ENCODE measurements around the gene TNFRSF13B. TPM values are rescaled to one million over a fixed set of nuclear protein-coding genes. Genes with fewer than 3 reads are reported as not detected.

Gene TNFRSF13B
- total RNA-seq, 4 donors from 2014 or later = 0.66 TPM; not detected in 3

DNA sequence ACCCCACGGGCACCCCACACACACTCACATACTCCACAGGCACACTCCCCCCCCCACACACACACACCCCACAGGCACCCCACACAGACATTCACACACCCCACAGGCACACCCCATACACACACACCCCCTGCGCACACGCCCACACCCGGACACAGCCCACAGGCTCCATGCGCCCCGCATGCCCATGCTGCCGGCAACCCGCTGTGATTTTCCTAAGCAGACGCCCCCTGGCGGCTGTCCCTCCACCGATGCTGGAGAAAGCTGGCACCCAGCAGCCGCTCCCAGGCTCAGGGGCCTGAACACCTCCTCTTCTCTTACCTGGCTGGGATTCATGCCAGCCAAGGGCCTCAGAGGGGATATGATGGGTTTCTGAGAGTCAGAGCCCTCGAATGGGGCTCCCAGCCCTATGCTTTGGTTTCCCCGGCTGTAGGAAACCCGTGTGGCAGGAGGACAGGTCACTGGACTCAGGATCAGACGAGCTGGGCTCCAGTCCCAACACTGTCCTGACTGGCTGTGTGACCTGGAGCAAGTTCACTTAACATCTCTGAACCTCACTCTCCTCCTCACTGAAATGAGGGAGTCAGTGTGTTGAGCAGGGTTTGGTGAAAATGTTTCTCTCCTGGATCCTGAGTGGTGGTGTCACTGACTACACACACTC is 19.6 kb upstream of the TNFRSF13B start:
- Histone ChIP-seq H3K4me3 (no peak overlapping the region), H3K9me3 (no peaks in the 10 kb centered on the region), H3K4me1 (peaks cover 0 to 14% (median 10%) of the 10 kb centered on the region in 4 donors), H3K27ac (replicated peaks in 1 of 4) (no peak overlapping the region), H3K36me3 (no peaks in the 10 kb centered on the region), H3K27me3 (no peaks in the 10 kb centered on the region)
- TF ChIP-seq CTCF (IDR thresholded peaks at IDR 0.05) = peak; percentile 55 to 81 (median 65)
- TF ChIP-seq POLR2A (IDR thresholded peaks at IDR 0.05; ENCODE audit: low read depth) = no peak
- WGBS = 15% methylated on average over 12 of the region's 16 CpGs
- intact Hi-C loops (cut with DNase I) = loop anchor here (2.0 kb wide), 1 partner anchor 453 kb away; no protein-coding TSS in a partner anchor
- DNase-seq (ENCODE audit: extremely low spot score) = no peak

DNA sequence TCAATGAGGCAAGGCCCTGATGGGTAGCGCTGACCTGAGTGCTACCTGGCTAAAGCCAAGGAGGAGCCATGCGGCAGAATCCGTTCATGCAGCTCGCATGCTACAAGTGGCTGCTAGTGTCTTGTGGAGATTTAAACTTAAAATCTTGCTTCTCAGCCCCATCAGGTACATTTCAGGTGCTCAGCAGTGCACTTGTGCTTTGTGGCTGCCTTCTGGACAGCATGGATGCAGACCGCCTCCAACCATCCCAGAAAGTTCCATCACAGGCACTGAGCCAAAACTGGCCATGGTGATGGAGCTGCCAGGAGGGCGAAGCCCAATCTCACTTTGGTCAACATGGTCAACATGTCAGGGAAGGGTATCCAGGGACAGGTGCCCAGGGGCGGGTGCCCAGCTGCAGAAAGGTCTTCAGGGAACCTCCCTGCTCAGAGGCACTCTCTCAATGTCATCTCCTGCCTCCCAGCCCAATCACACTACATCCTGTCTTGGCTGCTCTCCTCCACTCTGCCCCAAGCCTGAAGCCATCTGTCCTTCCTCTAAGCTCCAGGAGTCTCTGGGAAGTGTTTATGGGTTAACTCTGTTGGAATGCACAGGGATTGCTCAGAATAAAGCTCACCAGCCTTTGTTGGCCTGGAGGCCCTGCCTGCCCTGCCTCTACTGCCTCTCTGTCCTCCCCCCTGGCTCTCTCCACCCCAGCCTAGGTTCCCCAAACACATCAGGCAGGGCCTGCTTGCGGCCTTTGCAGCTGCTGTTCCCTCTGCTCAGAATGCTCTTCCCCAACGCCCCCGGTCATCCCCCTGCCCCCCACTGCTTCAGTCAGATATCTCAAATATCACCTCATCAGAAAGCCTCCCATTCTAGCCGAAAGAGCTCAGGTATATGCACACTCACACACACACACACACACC is 18.3 kb upstream of the TNFRSF13B start:
- no peak overlapping the region for H3K4me3 ChIP-seq
- no peaks in the 10 kb centered on the region for H3K9me3 ChIP-seq
- H3K27ac ChIP-seq (replicated peaks in 1 of 4) = no peak overlapping the region
- intact Hi-C loops (cut with DNase I) = loop anchor here (2.0 kb wide), 1 partner anchor 451 kb away; no protein-coding TSS in a partner anchor
- peaks cover 0 to 14% (median 10%) of the 10 kb centered on the region in 4 donors for H3K4me1 ChIP-seq
- WGBS = 89% methylated on average over 11 of the region's 11 CpGs
- TF ChIP-seq CTCF (IDR thresholded peaks at IDR 0.05) = no peak
- TF ChIP-seq POLR2A (IDR thresholded peaks at IDR 0.05; ENCODE audit: low read depth) = no peak
- TF ChIP-seq POLR2AphosphoS5 (IDR thresholded peaks at IDR 0.05) = no peak
- TF ChIP-seq EP300 (IDR thresholded peaks at IDR 0.05) = no peak
- no peak for DNase-seq (ENCODE audit: extremely low spot score)
- no peaks in the 10 kb centered on the region for H3K27me3 ChIP-seq
- no peaks in the 10 kb centered on the region for H3K36me3 ChIP-seq

GRCh38 chr17:16989230-16989952 is 17.5 kb upstream of the TNFRSF13B start:
- Histone ChIP-seq H3K27me3 (no peaks in the 10 kb centered on the region), H3K9me3 (no peaks in the 10 kb centered on the region), H3K4me1 (peaks cover 0 to 14% (median 10%) of the 10 kb centered on the region in 4 donors), H3K36me3 (no peaks in the 10 kb centered on the region), H3K27ac (replicated peaks in 1 of 4) (no peak overlapping the region), H3K4me3 (no peak overlapping the region)
- intact Hi-C loops (cut with DNase I) = no loop called here
- no peak for DNase-seq (ENCODE audit: extremely low spot score)
- TF ChIP-seq POLR2AphosphoS5 (IDR thresholded peaks at IDR 0.05) (no peak), CTCF (IDR thresholded peaks at IDR 0.05) (no peak), POLR2A (IDR thresholded peaks at IDR 0.05; ENCODE audit: low read depth) (no peak), EP300 (IDR thresholded peaks at IDR 0.05) (no peak)
- WGBS = 89% methylated on average over 9 of the region's 12 CpGs

GRCh38 chr17:16988749-16989229 is 16.9 kb upstream of the TNFRSF13B start:
- no peaks in the 10 kb centered on the region for H3K27me3 ChIP-seq
- 71% methylated on average over 9 of the region's 10 CpGs for WGBS
- H3K27ac ChIP-seq (replicated peaks in 1 of 4) = no peak overlapping the region
- no peak for TF ChIP-seq POLR2A (IDR thresholded peaks at IDR 0.05; ENCODE audit: low read depth)
- no peak for TF ChIP-seq POLR2AphosphoS5 (IDR thresholded peaks at IDR 0.05)
- no peak for TF ChIP-seq EP300 (IDR thresholded peaks at IDR 0.05)
- no peak for TF ChIP-seq CTCF (IDR thresholded peaks at IDR 0.05)
- H3K9me3 ChIP-seq = no peaks in the 10 kb centered on the region
- DNase-seq (ENCODE audit: extremely low spot score) = no peak
- H3K36me3 ChIP-seq = no peaks in the 10 kb centered on the region
- H3K4me1 ChIP-seq = peaks cover 0 to 14% (median 10%) of the 10 kb centered on the region in 4 donors
- H3K4me3 ChIP-seq = no peak overlapping the region
- intact Hi-C loops (cut with DNase I) = no loop called here

All from esophagus muscularis mucosa (tissue), 4 donors.